GM23248 (cell line): ENCODE data around the gene SNX25. TPM values are rescaled to one million over a fixed set of nuclear protein-coding genes. Genes with fewer than 3 reads are reported as not detected.

Experiments
- DNase-seq: peaks from one replicate; pipeline ENCODE4 v3.0.0-alpha.2; 2015
- H2AFZ ChIP-seq: fragments of 200-600 bp; sonication (generic); 2 replicates; pipeline ENCODE4 v1.6.1; 2016; ENCODE audit warnings: antibody characterized with exemption
- H3F3A ChIP-seq: fragments of 200-600 bp; sonication (generic); 2 replicates; pipeline ENCODE4 v1.6.1; 2016; ENCODE audit warnings: mild to moderate bottlenecking, antibody characterized with exemption, mixed run types; ENCODE audit not compliant: insufficient read depth
- H3K27ac ChIP-seq: fragments of 200-600 bp; sonication (generic); 2 replicates; pipeline ENCODE4 v1.5.1; 2016; ENCODE audit warnings: mild to moderate bottlenecking
- H3K27me3 ChIP-seq: fragments of 200-600 bp; sonication (generic); replicated peaks from 2 replicates; pipeline ENCODE4 v1.6.1; 2016; ENCODE audit warnings: mild to moderate bottlenecking; ENCODE audit not compliant: insufficient read depth
- H3K36me3 ChIP-seq: fragments of 200-600 bp; sonication (generic); 2 replicates; pipeline ENCODE4 v1.6.1; 2016; ENCODE audit warnings: low read depth, mild to moderate bottlenecking
- H3K4me1 ChIP-seq: fragments of 200-600 bp; sonication (generic); 2 replicates; pipeline ENCODE4 v1.6.1; 2016; ENCODE audit warnings: mild to moderate bottlenecking; ENCODE audit not compliant: insufficient read depth
- H3K4me2 ChIP-seq: fragments of 200-600 bp; sonication (generic); one replicate; pipeline ENCODE4 v1.6.1; 2016; ENCODE audit warnings: mild to moderate bottlenecking; ENCODE audit not compliant: unreplicated experiment
- H3K4me3 ChIP-seq: fragments of 200-600 bp; sonication (generic); 2 replicates; pipeline ENCODE4 v1.5.1; 2016; ENCODE audit warnings: mild to moderate bottlenecking
- H3K79me2 ChIP-seq: fragments of 200-600 bp; sonication (generic); 2 replicates; pipeline ENCODE4 v1.6.1; 2016; ENCODE audit warnings: mild to moderate bottlenecking; ENCODE audit not compliant: insufficient read depth
- H3K9ac ChIP-seq: fragments of 200-600 bp; sonication (generic); 2 replicates; pipeline ENCODE4 v1.6.1; 2016; ENCODE audit warnings: mild to moderate bottlenecking
- H3K9me2 ChIP-seq: fragments of 200-600 bp; sonication (generic); 2 replicates; pipeline ENCODE4 v1.6.1; 2016; ENCODE audit warnings: mixed run types, mild to moderate bottlenecking, moderate library complexity; ENCODE audit not compliant: insufficient read depth
- H3K9me3 ChIP-seq: fragments of 200-600 bp; sonication (generic); one replicate; pipeline ENCODE4 v1.6.1; 2017; ENCODE audit warnings: low read depth
- H4K20me1 ChIP-seq: fragments of 200-600 bp; sonication (generic); 2 replicates; pipeline ENCODE4 v1.6.0; 2016; ENCODE audit not compliant: insufficient read depth
- EZH2 ChIP-seq: fragments of 200-600 bp; sonication (generic); IDR thresholded peaks from 2 replicates; pipeline ENCODE4 v1.6.1; 2018; ENCODE audit warnings: antibody characterized with exemption, mild to moderate bottlenecking; ENCODE audit not compliant: insufficient read depth, poor library complexity, severe bottlenecking
- EZH2phosphoT487 ChIP-seq: fragments of 200-600 bp; sonication (generic); IDR thresholded peaks from 2 replicates; pipeline ENCODE4 v1.6.1; 2018; ENCODE audit warnings: antibody characterized with exemption, moderate library complexity, mild to moderate bottlenecking, low read depth; ENCODE audit not compliant: insufficient read depth
- WGBS, 2 experiments: methylation state at CpG; one replicate each; pipeline ENCODE4 v1.1.6; 2015 to 2017; ENCODE audit warnings: low lambda C conversion rate in 2 of 2, low coverage in 1 of 2; ENCODE audit errors: missing lambda C conversion rate in 2 of 2; 5-methylcytosine and 5-hydroxymethylcytosine counted together
- in situ Hi-C: fragments of 300-500 bp; cut with MboI; formaldehyde crosslinking; loops from 2 replicates; pipeline ENCODE4 v1.15.0; 2020
- polyA plus RNA-seq: library from polyadenylated mRNA; unstranded; fragments of >200 nt; fragmentation: Nextera tagmentation; extraction: Ambion mirVana; gene quantifications from 2 replicates; pipeline ENCODE4 v1.2.1, GENCODE V29; 2016
- total RNA-seq: library from RNA; depleted of rRNA; stranded (reverse); fragments of >200 nt; shearing (Covaris generic); gene quantifications from 2 replicates; pipeline ENCODE4 v1.2.3, GENCODE V29; 2014

The SNX25 gene
- total and polyA plus RNA-seq, 2 experiments from 2014 or later = 8.2 to 50.0 TPM

- no peak overlapping the region for H3K4me3 ChIP-seq
Measured at GRCh38 chr4:185384930-185385331, 175.5 kb downstream of the SNX25 start.

GRCh38 chr4:185387957-185388356, 178.6 kb downstream of the SNX25 start:
- Histone ChIP-seq H2AFZ (no peak overlapping the region), H3K4me1 (no peaks in the 10 kb centered on the region)
- in situ Hi-C loops = no loop called here

More at GRCh38 chr4:185384930-185385331, 175.5 kb downstream of the SNX25 start:
- Histone ChIP-seq H3K9ac (no peak overlapping the region), H3K9me2 (no peaks in the 10 kb centered on the region), H3K27ac (no peak overlapping the region), H3K4me1 (peaks cover 12% of the 10 kb centered on the region; the same call in 1 of the 2 replicates), H3F3A (peaks cover 19% of the 10 kb centered on the region; the same call in 1 of the 2 replicates), H3K4me2 (no peak overlapping the region), H2AFZ (no peak overlapping the region), H3K79me2 (no peaks in the 10 kb centered on the region), H3K9me3 (no peaks in the 10 kb centered on the region), H4K20me1 (no peaks in the 10 kb centered on the region), H3K36me3 (no peaks in the 10 kb centered on the region), H3K27me3 (no peaks in the 10 kb centered on the region)
- DNase-seq = no peak
- in situ Hi-C loops = no loop called here
- TF ChIP-seq EZH2 (no peak), EZH2phosphoT487 (no peak)
- WGBS, 2 experiments = 51 to 57% methylated on average over 10 of the region's 10 CpGs

GRCh38 chr4:185390941-185391340, 181.5 kb downstream of the SNX25 start:
- TF ChIP-seq EZH2phosphoT487 (no peak), EZH2 (no peak)
- H3K27ac ChIP-seq = no peak overlapping the region
- WGBS, 2 experiments = 65 to 66% methylated on average over 6 of the region's 6 CpGs

More at GRCh38 chr4:185387957-185388356, 178.6 kb downstream of the SNX25 start:
- Histone ChIP-seq H3K9me2 (no peaks in the 10 kb centered on the region), H3K9me3 (no peaks in the 10 kb centered on the region), H3K79me2 (no peaks in the 10 kb centered on the region), H3F3A (no peaks in the 10 kb centered on the region; the same call in 1 of the 2 replicates), H3K4me3 (no peak overlapping the region), H3K36me3 (no peaks in the 10 kb centered on the region), H3K4me2 (no peak overlapping the region), H3K9ac (no peak overlapping the region), H3K27me3 (no peaks in the 10 kb centered on the region), H4K20me1 (no peaks in the 10 kb centered on the region), H3K27ac (no peak overlapping the region)
- DNase-seq = no peak
- TF ChIP-seq EZH2 (no peak), EZH2phosphoT487 (no peak)
- 94 to 95% methylated on average over 12 of the region's 12 CpGs for WGBS, 2 experiments

GRCh38 chr4:185392156-185392555, 182.8 kb downstream of the SNX25 start:
- H3K36me3 ChIP-seq = no peaks in the 10 kb centered on the region
- TF ChIP-seq EZH2phosphoT487 (no peak), EZH2 (no peak)
- H3K9me3 ChIP-seq = no peaks in the 10 kb centered on the region
- in situ Hi-C loops = no loop called here
- H3K4me1 ChIP-seq = peaks cover 13% of the 10 kb centered on the region
- no peak overlapping the region for H3K27ac ChIP-seq
- no peak overlapping the region for H3K4me3 ChIP-seq
- H3F3A ChIP-seq = peaks cover 15% of the 10 kb centered on the region
- no peaks in the 10 kb centered on the region for H4K20me1 ChIP-seq
- no peaks in the 10 kb centered on the region for H3K79me2 ChIP-seq
- no peaks in the 10 kb centered on the region for H3K9me2 ChIP-seq
- WGBS, 2 experiments = 92 to 100% methylated on average over 1 of the region's 1 CpG
- no peaks in the 10 kb centered on the region for H3K27me3 ChIP-seq
- no peak overlapping the region for H3K4me2 ChIP-seq
- H2AFZ ChIP-seq = no peak overlapping the region
- H3K9ac ChIP-seq = no peak overlapping the region
- no peak for DNase-seq

More at GRCh38 chr4:185390941-185391340, 181.5 kb downstream of the SNX25 start:
- no peaks in the 10 kb centered on the region for H3K27me3 ChIP-seq
- H3K9ac ChIP-seq = no peak overlapping the region
- H3K36me3 ChIP-seq = no peaks in the 10 kb centered on the region
- no peaks in the 10 kb centered on the region for H4K20me1 ChIP-seq
- no peaks in the 10 kb centered on the region for H3K9me3 ChIP-seq
- DNase-seq = no peak
- no peak overlapping the region for H2AFZ ChIP-seq
- H3F3A ChIP-seq = peaks cover 15% of the 10 kb centered on the region
- H3K4me3 ChIP-seq = no peak overlapping the region
- no peak overlapping the region for H3K4me2 ChIP-seq
- H3K79me2 ChIP-seq = no peaks in the 10 kb centered on the region
- in situ Hi-C loops = no loop called here
- peaks cover 13% of the 10 kb centered on the region for H3K4me1 ChIP-seq
- no peaks in the 10 kb centered on the region for H3K9me2 ChIP-seq
